Spleen (tissue), 11 donors: ENCODE measurements around the gene DNAJC16. TPM values are rescaled to one million over a fixed set of nuclear protein-coding genes. Genes with fewer than 3 reads are reported as not detected.
"Not testable (repeated sequence)": the region's sequence is repeated elsewhere in the genome, so short reads cannot be mapped to it uniquely, and the experiment has no call there.

ENCODE experiments used
- DNase-seq: peaks from one replicate; pipeline ENCODE4 v3.0.0-alpha.2; 2020
- H3K27ac ChIP-seq, 8 donors: fragments of 200-600 bp; sonication (generic) in 7 of 8; 1 replicate in 4 of 8; 2 replicates in 4 of 8; pipeline versions ENCODE4 v1.5.0 to v1.8.0; 2016 to 2021; ENCODE audit warnings: inconsistent platforms in 4 of 8, mild to moderate bottlenecking in 4 of 8, moderate library complexity in 1 of 8
- H3K27me3 ChIP-seq, 7 donors: fragments of 200-600 bp; sonication (generic) in 6 of 7; replicated peaks in 1 of 7; 1 replicate in 4 of 7; 2 replicates in 3 of 7; pipeline versions ENCODE4 v1.5.0 to v1.8.0; 2016 to 2021; ENCODE audit warnings: inconsistent platforms in 3 of 7, mild to moderate bottlenecking in 1 of 7
- H3K36me3 ChIP-seq, 6 donors: fragments of 200-600 bp; sonication (generic) in 5 of 6; 1 replicate in 4 of 6; 2 replicates in 2 of 6; pipeline versions ENCODE4 v1.5.0 to v1.8.0; 2016 to 2021; ENCODE audit warnings: inconsistent platforms in 2 of 6
- H3K4me1 ChIP-seq, 6 donors: fragments of 200-600 bp; sonication (generic) in 5 of 6; 1 replicate in 3 of 6; 2 replicates in 3 of 6; pipeline versions ENCODE4 v1.5.0 to v1.8.0; 2016 to 2021; ENCODE audit warnings: inconsistent platforms in 3 of 6
- H3K4me3 ChIP-seq, 8 donors: fragments of 200-600 bp; sonication (generic) in 7 of 8; 1 replicate in 4 of 8; 2 replicates in 4 of 8; pipeline versions ENCODE4 v1.5.0 to v1.8.0; 2016 to 2021; ENCODE audit warnings: inconsistent platforms in 4 of 8, mild to moderate bottlenecking in 4 of 8, moderate library complexity in 2 of 8
- H3K9me3 ChIP-seq, 8 donors: fragments of 200-600 bp; sonication (generic) in 7 of 8; 1 replicate in 4 of 8; 2 replicates in 4 of 8; pipeline versions ENCODE4 v1.5.0 to v1.8.0; 2016 to 2021; ENCODE audit warnings: inconsistent platforms in 4 of 8
- CTCF ChIP-seq, 11 experiments: fragments of 200-600 bp in 7 of 11; fragments of 450-650 bp in 4 of 11; sonication (generic) in 4 of 11; IDR thresholded peaks in 8 of 11; conservative IDR thresholded peaks in 3 of 11; 1 replicate in 7 of 11; 2 replicates in 4 of 11; pipeline versions ENCODE4 v1.4.0 to v1.8.0; 2016 to 2021; ENCODE audit warnings: antibody characterized with exemption in 11 of 11, inconsistent platforms in 4 of 11, mild to moderate bottlenecking in 1 of 11
- POLR2A ChIP-seq, 3 donors: fragments of 450-650 bp; IDR thresholded peaks; one replicate each; pipeline ENCODE4 v1.5.1; 2017; ENCODE audit warnings: antibody characterized with exemption in 3 of 3, mild to moderate bottlenecking in 1 of 3
- POLR2AphosphoS5 ChIP-seq, 3 donors: sonication (generic); formaldehyde crosslinking; IDR thresholded peaks; one replicate each; pipeline ENCODE4 v1.5.1; 2017; ENCODE audit warnings: antibody characterized with exemption in 3 of 3
- WGBS, 5 donors: extraction: QIAGEN DNeasy Blood & Tissue Kit in 3 of 5; methylation state at CpG; one replicate each; pipeline versions ENCODE4 v1.1.5 to v1.1.7; 2013 to 2018; 5-methylcytosine and 5-hydroxymethylcytosine counted together
- intact Hi-C: fragments of 100-400 bp; cut with DNase I; formaldehyde crosslinking; loops from one replicate; pipeline ENCODE4 v1.15.0; 2023; ENCODE audit warnings: low total_unique reads
- polyA plus RNA-seq, 3 donors: library from polyadenylated mRNA; stranded (reverse); fragments of 200-250 nt; gene quantifications; one replicate each; pipeline ENCODE4 v1.2.1, GENCODE V29; 2013
- total RNA-seq, 7 donors: library from RNA; depleted of rRNA in 3 of 7; stranded (reverse); fragments of >200 nt in 3 of 7; fragmentation: NEBNext Ultra II Directional in 4 of 7; extraction: Animal tissue kit (Norgen Biotek cat#: 25700) in 4 of 7; gene quantifications; one replicate each; pipeline versions ENCODE4 v1.1.0 to v1.2.1, GENCODE V29; 2016 to 2021
- donor health status: healthy with polysubstance abuse.
- donor health status: DM: no; HTN: no; CAD: no; lungs with moderate emphysema.
- donor health status: DM: no; HTN: no; CAD: no.
- donor health status: Bipolar disorder and iron deficiency.
- donor health status: healthy.
- donor health status: DM: no; HTN: no; CAD: no.
- donor health status: DM: yes; HTN: yes; CAD: no.

The DNAJC16 gene
- total and polyA plus RNA-seq, 10 donors, result 3.7 to 23.0 (median 18.0) TPM

DNA sequence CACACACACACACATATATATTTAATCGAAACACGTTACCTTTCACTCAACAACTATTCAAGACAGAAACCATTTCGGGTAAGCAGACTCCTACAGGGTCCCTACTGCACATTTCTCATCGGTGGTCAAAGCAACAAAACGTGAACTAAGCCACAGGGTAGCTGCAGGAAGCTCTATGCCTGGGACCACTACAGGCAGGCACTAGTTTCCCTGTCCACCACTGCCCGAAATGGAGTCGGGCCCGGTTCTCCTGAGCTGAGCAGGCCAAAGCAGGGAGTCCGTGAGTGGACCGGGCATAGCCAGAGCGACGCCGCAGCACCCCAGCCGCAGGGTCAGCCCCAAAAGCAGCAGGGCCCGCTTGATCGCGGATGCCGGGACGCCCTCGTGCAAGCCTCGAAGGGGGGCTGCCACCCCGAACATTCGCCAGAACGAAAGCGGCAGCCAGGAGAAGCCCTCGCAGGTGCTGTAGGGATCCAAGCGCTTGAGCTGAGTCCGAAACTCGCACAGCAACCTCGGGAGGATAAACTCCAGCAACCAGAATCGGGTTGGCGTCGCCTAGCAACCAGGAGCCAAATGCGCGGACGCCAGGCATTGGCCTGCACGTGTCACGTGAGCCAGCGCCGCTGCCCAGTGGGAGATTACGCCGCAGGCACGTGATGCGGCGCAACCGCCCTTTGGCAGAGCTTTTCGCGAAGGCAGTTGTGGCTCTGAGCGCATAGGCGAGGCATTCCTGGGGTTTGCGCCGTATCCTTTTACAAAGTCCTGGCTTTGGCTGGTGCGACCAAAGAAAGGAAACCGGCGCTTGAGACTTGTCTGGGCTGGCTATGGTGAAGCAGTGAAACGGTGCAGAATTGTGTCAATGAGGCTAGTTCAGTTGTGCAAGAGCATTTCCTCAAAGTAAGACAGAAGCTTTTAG lies 76.7 kb downstream of the DNAJC16 start:
- intact Hi-C loops, result no loop called here
- no peaks in the 10 kb centered on the region for H3K9me3 ChIP-seq
- no peaks in the 10 kb centered on the region for H3K27me3 ChIP-seq
- H3K36me3 ChIP-seq, result no peaks in the 10 kb centered on the region
- TF ChIP-seq POLR2A (IDR thresholded peaks at IDR 0.05) (no peak), CTCF (IDR thresholded peaks at IDR 0.05 in 8 of 11, conservative IDR thresholded peaks at IDR 0.05 in 3 of 11) (peak in 1 of 11 experiments; percentile 12), POLR2AphosphoS5 (IDR thresholded peaks at IDR 0.05) (peak; percentile 91 to 93 (median 93))
- H3K4me1 ChIP-seq, result peaks cover 4 to 24% (median 11%) of the 10 kb centered on the region in 6 donors
- peak overlapping the region; percentile 37 to 89 (median 86) for H3K27ac ChIP-seq
- peak overlapping the region; percentile 59 to 96 (median 82) for H3K4me3 ChIP-seq
- 2 to 10% (median 2%) methylated on average over 33 to 56 of the region's 56 CpGs for WGBS, 5 donors
- DNase-seq, result peak; percentile 97

GRCh38 chr1:15603966-15604282 lies 77.3 kb downstream of the DNAJC16 start:
- H3K9me3 ChIP-seq, intact Hi-C loops, H3K36me3 ChIP-seq, H3K27me3 ChIP-seq, DNase-seq: not testable (repeated sequence)
- WGBS, 5 donors, result 62 to 71% (median 63%) methylated on average over 13 of the region's 13 CpGs
- H3K27ac ChIP-seq, result peak overlapping the region; percentile 37 to 89 (median 86)
- peak overlapping the region in 7 of 8 donors; percentile 73 to 96 (median 84) for H3K4me3 ChIP-seq
- peaks cover 4 to 24% (median 11%) of the 10 kb centered on the region in 6 donors for H3K4me1 ChIP-seq

GRCh38 chr1:15604400-15604799 lies 77.8 kb downstream of the DNAJC16 start:
- 95 to 99% (median 97%) methylated on average over 14 to 21 of the region's 21 CpGs for WGBS, 5 donors
- H3K9me3 ChIP-seq, H3K27me3 ChIP-seq, H3K36me3 ChIP-seq, intact Hi-C loops: not testable (repeated sequence)
- peak; percentile 77 for DNase-seq
- peak overlapping the region in 1 of 8 donors; percentile 73 for H3K4me3 ChIP-seq
- peaks cover 4 to 24% (median 11%) of the 10 kb centered on the region in 6 donors for H3K4me1 ChIP-seq
- peak overlapping the region in 4 of 8 donors; percentile 66 to 89 (median 87) for H3K27ac ChIP-seq

DNA sequence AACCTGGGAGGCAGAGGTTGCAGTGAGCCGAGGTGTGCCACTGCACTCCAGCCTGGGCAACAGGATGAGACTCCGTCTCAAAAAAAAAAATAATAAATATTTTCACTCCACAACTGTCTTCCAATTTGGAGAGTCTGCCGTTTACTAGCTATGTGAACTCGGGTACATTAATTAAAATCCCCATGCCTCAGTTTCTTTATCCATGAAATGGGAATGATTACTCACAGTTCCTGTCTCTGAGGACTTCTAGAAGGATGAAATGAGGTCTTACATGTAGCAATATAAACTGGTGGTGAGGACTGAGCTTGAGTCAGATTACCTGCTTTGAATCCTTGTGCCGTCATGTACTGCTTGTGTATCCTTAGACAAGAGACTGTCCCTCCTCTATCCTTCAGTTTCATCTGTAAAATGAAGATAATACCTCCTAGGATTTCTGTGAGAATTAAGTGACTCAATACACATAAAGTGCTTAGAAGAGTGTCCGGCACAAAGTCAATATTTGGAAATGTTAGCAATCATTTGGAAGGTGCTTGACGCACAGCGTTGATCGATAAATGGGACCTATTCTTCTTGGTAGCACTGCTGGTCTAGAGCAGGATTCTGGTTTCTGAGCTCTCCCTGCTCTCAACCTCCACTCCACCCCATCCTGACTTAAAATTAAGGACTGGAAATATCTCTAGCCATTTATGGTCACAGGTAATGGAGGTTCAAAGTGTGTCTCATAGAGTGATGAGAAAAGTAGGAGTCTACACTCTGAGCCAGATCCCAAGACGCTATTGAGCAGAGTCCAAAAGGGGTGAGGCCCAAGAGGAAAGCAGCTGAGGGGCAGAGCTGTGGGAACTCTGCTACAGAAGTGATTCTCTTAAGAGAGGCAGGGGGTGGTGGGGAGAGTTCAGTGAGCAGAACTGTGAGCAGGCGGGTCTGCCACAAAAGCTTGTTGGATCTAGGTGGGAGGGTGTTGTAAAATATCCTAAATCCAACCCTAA lies 79.0 kb downstream of the DNAJC16 start:
- no peak for TF ChIP-seq CTCF (IDR thresholded peaks at IDR 0.05 in 8 of 11, conservative IDR thresholded peaks at IDR 0.05 in 3 of 11)
- no peak for TF ChIP-seq POLR2A (IDR thresholded peaks at IDR 0.05)
- TF ChIP-seq POLR2AphosphoS5 (IDR thresholded peaks at IDR 0.05), result no peak
- H3K9me3 ChIP-seq, result no peaks in the 10 kb centered on the region
- DNase-seq, result no peak
- intact Hi-C loops, result no loop called here
- H3K36me3 ChIP-seq, result no peaks in the 10 kb centered on the region
- H3K27me3 ChIP-seq, result no peaks in the 10 kb centered on the region
- peaks cover 4 to 24% (median 11%) of the 10 kb centered on the region in 6 donors for H3K4me1 ChIP-seq
- 90 to 93% (median 92%) methylated on average over 11 of the region's 11 CpGs for WGBS, 5 donors
- H3K4me3 ChIP-seq, result no peak overlapping the region
- no peak overlapping the region for H3K27ac ChIP-seq
